ENCODE data around the gene CEP170B.
"Not testable (repeated sequence)": the region's sequence is repeated elsewhere in the genome, so short reads cannot be mapped to it uniquely, and the experiment has no call there.

CEP170B gene

GRCh38 chr14:104933746-104934733, 69.0 kb downstream of the CEP170B start:
- DNase-seq, result no peak

DNA sequence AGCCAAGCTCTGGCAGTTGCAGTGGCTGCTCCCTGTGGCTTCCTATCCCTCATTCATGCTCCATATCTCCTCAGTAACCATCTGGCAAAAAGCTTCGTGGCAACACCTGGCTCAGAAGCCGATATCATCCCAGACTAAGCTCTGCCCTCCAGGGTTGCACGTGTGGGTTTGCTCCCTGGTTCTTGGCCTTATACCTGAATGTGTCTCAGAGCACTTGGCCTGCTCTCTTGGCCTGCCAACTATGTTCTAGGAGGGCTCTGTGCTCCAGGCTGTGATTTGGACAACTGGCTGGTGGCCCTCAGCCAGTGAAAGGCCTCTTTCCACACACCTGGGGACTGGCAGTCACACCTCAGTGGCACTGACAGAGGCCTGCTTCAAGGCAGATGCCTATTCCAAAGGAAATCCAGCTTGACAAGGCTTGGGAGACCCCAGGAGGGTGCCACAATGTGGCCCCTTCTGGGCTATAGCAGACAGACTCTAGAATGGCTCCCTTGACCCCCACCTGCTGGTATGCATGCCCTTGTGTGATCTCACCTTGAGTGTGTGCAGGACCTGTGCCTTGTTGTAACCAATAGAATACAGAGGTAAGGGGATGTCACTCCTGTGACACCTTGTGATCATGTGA, 70.1 kb downstream of the CEP170B start:
- DNase-seq, result no peak

DNA sequence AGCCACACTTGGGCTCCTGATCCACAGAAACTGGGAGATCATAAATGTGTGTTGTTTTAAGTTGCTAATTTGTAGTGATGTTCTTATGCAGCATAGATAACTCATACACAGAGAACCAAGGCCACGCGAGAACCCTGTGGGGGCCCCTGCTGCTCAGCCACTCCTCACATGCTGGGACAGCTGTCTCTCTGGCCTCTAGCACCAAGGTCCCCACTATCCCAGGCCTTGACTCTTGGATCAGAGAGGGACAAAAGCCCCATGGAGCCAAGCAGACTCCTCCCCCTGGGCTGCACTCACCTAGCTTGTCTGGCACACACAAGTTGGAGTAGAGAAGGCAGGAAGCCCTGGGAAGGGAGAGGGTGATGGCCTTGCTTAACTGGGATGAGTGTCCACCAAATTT, 70.9 kb downstream of the CEP170B start:
- DNase-seq, result no peak

- no peak for DNase-seq
These were observed 71.5 kb downstream of the CEP170B start for GRCh38 chr14:104936361-104937155.

- DNase-seq, result no peak
These were observed 72.1 kb downstream of the CEP170B start for GRCh38 chr14:104937161-104937560.

GRCh38 chr14:104937694-104938365, 72.8 kb downstream of the CEP170B start:
- DNase-seq, result no peak

GRCh38 chr14:104938436-104938835, 73.4 kb downstream of the CEP170B start:
- no peak for DNase-seq

GRCh38 chr14:104938960-104939359, 73.9 kb downstream of the CEP170B start:
- no peak for DNase-seq

GRCh38 chr14:104939666-104940410, 74.8 kb downstream of the CEP170B start:
- no peak for DNase-seq

DNA sequence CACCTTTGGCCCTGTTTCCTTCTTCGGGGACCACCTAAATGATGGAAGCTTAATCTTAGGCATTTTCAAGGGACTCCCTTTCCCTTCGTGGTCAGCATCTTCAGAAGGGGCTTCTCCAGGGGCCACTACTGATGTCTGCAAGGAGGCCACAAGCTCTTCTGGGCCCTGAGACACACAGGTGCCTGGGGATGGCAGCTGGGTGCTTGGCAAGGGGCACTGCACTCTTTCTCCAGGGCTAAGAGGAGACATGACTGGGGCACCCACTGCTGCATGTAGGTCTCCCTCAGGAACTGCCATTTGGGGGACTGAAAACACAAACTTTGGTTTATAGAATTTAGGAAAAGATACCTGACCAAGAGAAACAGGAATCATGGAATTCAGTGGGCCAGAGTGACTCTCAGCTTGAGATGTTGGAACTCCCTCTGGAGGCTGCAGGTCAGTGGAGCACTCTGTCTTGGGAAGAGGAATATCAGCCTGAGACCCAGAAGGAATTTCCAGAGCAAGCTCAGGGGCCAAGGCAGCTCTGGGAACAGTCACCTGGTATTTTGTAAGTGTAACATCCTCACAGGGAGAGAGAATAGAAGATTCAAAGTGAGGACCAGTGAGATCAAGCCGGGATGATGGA, 75.6 kb downstream of the CEP170B start:
- DNase-seq, result no peak

DNA sequence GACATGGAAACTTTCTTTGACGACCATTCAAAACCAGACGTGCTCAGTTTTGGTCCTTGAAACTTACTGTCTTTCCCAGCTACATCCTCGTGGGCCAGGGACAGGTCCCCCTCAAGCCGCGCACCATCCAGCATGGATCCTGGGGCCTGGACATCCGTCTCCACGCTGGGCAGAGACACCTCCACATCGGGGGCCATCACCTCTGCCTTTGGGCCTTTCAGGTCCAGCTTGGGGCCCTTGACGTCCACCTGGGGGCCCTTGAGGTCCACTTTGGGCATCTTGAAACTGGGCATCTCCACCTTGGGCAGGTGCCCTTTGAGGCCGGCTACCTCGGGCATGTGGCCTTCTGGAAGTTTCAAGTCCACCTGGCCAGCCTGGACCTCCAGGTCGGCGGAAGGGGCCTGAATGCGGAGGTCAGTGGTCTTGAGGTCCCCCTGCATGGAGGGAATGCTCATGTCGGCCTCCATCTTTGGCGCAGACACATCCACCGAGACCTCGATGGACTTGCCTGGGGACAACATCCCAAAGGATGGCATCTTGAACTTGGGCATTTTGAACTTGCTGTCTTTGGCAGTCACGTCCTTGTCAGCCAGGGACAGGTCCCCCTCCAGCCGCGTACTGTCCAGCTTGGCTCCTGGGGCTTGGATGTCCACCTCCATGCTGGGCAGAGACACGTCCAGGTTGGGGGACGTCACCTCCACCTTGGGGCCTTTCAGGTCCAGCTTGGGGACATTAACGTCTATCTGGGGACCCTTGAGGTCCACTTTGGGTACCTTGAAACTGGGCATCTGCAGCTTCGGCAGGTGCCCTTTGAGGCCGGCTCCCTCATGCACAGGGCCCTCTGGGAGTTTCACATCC, 76.7 kb downstream of the CEP170B start:
- no peak for DNase-seq

DNA sequence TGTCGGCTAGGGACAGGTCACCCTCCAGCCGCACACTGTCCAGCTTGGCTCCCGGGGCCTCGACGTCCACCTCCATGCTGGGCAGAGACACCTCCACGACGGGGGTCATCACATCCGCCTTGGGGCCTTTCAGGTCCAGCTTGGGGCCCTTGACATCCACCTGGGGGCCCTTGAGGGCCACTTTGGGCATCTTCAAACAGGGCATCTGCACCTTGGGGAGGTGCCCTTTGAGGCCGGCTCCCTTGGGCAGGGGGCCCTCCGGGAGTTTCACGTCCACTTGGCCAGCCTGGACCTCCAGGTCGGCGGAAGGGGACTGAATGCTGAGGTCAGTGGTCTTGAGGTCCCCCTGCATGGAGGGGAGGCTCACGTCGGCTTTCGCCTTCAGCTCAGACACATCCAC, 77.5 kb downstream of the CEP170B start:
- no peak for DNase-seq

- not testable (repeated sequence) for DNase-seq
These were observed 78.3 kb downstream of the CEP170B start for GRCh38 chr14:104943216-104944015.

- not testable (repeated sequence) for DNase-seq
These were observed 78.9 kb downstream of the CEP170B start for GRCh38 chr14:104944016-104944308.

GRCh38 chr14:104944436-104945205, 79.6 kb downstream of the CEP170B start:
- not testable (repeated sequence) for DNase-seq

GRCh38 chr14:104945266-104945665, 80.2 kb downstream of the CEP170B start:
- not testable (repeated sequence) for DNase-seq
